Measurements from ENCODE around the gene HSDL1. TPM values are rescaled to one million over a fixed set of nuclear protein-coding genes. Genes with fewer than 3 reads are reported as not detected.

HSDL1 gene
- polyA plus RNA-seq (ENCODE audit: insufficient read length in 3 of 3): 10 to 100 TPM; 43.9 to 59.1 (median 48.5) TPM

- DNase-seq (ENCODE audit: low read depth in 3 of 3, low spot score in 2 of 3): peak; percentile 63 to 86 (median 73)
These were observed at the start of gene HSDL1, which contains the start of gene DNAAF1 for GRCh38 chr16:84144859-84145639. TSS of gene HSDL1 (minus strand) at chr16:84145177. CDS start at chr16:84131321, 13,856 bp downstream. TSS of gene DNAAF1 (plus strand) at chr16:84145308. CDS start at chr16:84145441, 133 bp downstream.

- DNase-seq (ENCODE audit: low read depth in 3 of 3, low spot score in 2 of 3): no peak
These were observed 49.0 kb upstream of the HSDL1 start for GRCh38 chr16:84194018-84194417.

- no peak for DNase-seq (ENCODE audit: low read depth in 3 of 3, low spot score in 2 of 3)
These were observed 48.5 kb upstream of the HSDL1 start for GRCh38 chr16:84193480-84193879.

GRCh38 chr16:84191466-84191865 is 46.5 kb upstream of the HSDL1 start:
- DNase-seq (ENCODE audit: low read depth in 3 of 3, low spot score in 2 of 3): no peak

- DNase-seq (ENCODE audit: low read depth in 3 of 3, low spot score in 2 of 3): no peak
These were observed 45.9 kb upstream of the HSDL1 start, which contains the start of gene ADAD2 for GRCh38 chr16:84190731-84191388. TSS of gene ADAD2 (plus strand) at chr16:84191157. CDS start at chr16:84191231, 74 bp downstream.

GRCh38 chr16:84186685-84187437 is 41.9 kb upstream of the HSDL1 start, which contains the start of gene TAF1C:
TSS of gene TAF1C (minus strand) at chr16:84187057. CDS start at chr16:84184988, 2,069 bp downstream.
- peak; percentile 82 to 89 (median 84) for DNase-seq (ENCODE audit: low read depth in 3 of 3, low spot score in 2 of 3)

GRCh38 chr16:84184775-84185174 is 39.8 kb upstream of the HSDL1 start:
- DNase-seq (ENCODE audit: low read depth in 3 of 3, low spot score in 2 of 3): no peak

- no peak for DNase-seq (ENCODE audit: low read depth in 3 of 3, low spot score in 2 of 3)
These were observed 39.1 kb upstream of the HSDL1 start for GRCh38 chr16:84183911-84184591.

- no peak for DNase-seq (ENCODE audit: low read depth in 3 of 3, low spot score in 2 of 3)
These were observed 38.5 kb upstream of the HSDL1 start for GRCh38 chr16:84183572-84183875.

GRCh38 chr16:84182680-84183571 is 37.9 kb upstream of the HSDL1 start:
- no peak for DNase-seq (ENCODE audit: low read depth in 3 of 3, low spot score in 2 of 3)

GRCh38 chr16:84182104-84182503 is 37.1 kb upstream of the HSDL1 start:
- no peak for DNase-seq (ENCODE audit: low read depth in 3 of 3, low spot score in 2 of 3)

GRCh38 chr16:84181144-84181915 is 36.4 kb upstream of the HSDL1 start:
- no peak for DNase-seq (ENCODE audit: low read depth in 3 of 3, low spot score in 2 of 3)

- no peak for DNase-seq (ENCODE audit: low read depth in 3 of 3, low spot score in 2 of 3)
These were observed 35.7 kb upstream of the HSDL1 start for GRCh38 chr16:84180519-84181140.

- no peak for DNase-seq (ENCODE audit: low read depth in 3 of 3, low spot score in 2 of 3)
These were observed 34.8 kb upstream of the HSDL1 start for GRCh38 chr16:84179612-84180320.

GRCh38 chr16:84178892-84179611 is 34.1 kb upstream of the HSDL1 start:
- DNase-seq (ENCODE audit: low read depth in 3 of 3, low spot score in 2 of 3): no peak

GRCh38 chr16:84178146-84178765 is 33.3 kb upstream of the HSDL1 start:
- DNase-seq (ENCODE audit: low read depth in 3 of 3, low spot score in 2 of 3): no peak

GRCh38 chr16:84177741-84178073 is 32.7 kb upstream of the HSDL1 start:
- DNase-seq (ENCODE audit: low read depth in 3 of 3, low spot score in 2 of 3): no peak
